ENCODE measurements around the gene KLF6.

DNA sequence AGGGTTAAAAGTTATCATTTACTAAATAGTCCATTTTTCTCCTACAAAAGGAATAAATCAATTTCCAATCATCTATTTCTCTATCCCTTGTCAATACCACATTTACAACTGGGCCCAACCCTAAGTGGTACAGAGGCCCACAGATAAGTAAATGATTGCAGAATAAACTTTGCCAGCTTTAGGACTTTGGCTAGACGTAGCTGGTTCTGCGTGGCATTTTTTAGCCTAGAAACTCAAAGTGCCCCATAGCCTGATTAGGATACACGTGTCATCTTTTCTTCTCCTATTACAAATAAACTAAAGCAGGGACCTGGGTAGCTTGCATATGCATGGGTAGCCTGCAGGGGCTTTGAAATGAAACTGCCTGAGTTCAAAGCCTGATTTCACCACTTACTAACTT lies 56.4 kb downstream of the KLF6 start:
- TF ChIP-seq POLR2AphosphoS5 (IDR thresholded peaks at IDR 0.05) (no peak), TAF1 (IDR thresholded peaks at IDR 0.05; ENCODE audit: low read depth) (no peak), RAD21 (conservative IDR thresholded peaks at IDR 0.05) (no peak)
- TF ChIP-seq, protein P1, sequence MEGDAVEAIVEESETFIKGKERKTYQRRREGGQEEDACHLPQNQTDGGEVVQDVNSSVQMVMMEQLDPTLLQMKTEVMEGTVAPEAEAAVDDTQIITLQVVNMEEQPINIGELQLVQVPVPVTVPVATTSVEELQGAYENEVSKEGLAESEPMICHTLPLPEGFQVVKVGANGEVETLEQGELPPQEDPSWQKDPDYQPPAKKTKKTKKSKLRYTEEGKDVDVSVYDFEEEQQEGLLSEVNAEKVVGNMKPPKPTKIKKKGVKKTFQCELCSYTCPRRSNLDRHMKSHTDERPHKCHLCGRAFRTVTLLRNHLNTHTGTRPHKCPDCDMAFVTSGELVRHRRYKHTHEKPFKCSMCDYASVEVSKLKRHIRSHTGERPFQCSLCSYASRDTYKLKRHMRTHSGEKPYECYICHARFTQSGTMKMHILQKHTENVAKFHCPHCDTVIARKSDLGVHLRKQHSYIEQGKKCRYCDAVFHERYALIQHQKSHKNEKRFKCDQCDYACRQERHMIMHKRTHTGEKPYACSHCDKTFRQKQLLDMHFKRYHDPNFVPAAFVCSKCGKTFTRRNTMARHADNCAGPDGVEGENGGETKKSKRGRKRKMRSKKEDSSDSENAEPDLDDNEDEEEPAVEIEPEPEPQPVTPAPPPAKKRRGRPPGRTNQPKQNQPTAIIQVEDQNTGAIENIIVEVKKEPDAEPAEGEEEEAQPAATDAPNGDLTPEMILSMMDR (IDR thresholded peaks at IDR 0.05; ENCODE audit: poor library complexity, severe bottlenecking) = no peak

All from neural cell (in vitro differentiated cells).